GM12864 (cell line): ENCODE measurements around the gene MUC16.

Source experiments
- DNase-seq: peaks from one replicate; pipeline ENCODE4 v3.0.0-alpha.2; 2011; ENCODE audit warnings: low read depth
- H3K4me3 ChIP-seq: 2 replicates; pipeline ENCODE4 v1.5.1; 2011; ENCODE audit warnings: mild to moderate bottlenecking, low read depth, low read length, control low read depth
- CTCF ChIP-seq: IDR thresholded peaks from 2 replicates; pipeline ENCODE4 v1.5.1; 2011; ENCODE audit warnings: low read depth, mild to moderate bottlenecking, moderate library complexity, low read length, control low read depth, inconsistent platforms; ENCODE audit errors: missing control alignments

Gene MUC16

GRCh38 chr19:9052894-9053293 lies 42.7 kb upstream of the MUC16 start:
- no peak for DNase-seq
- no peak overlapping the region for H3K4me3 ChIP-seq
- TF ChIP-seq CTCF: no peak

- TF ChIP-seq CTCF: no peak
Measured at GRCh38 chr19:9046694-9047093, 36.5 kb upstream of the MUC16 start.

GRCh38 chr19:9044449-9044848 lies 34.2 kb upstream of the MUC16 start:
- no peak for DNase-seq
- no peak for TF ChIP-seq CTCF
- no peak overlapping the region for H3K4me3 ChIP-seq

More at GRCh38 chr19:9046694-9047093, 36.5 kb upstream of the MUC16 start:
- DNase-seq: no peak
- H3K4me3 ChIP-seq: no peak overlapping the region

GRCh38 chr19:9043524-9043923 lies 33.3 kb upstream of the MUC16 start:
- no peak overlapping the region for H3K4me3 ChIP-seq
- DNase-seq: no peak
- no peak for TF ChIP-seq CTCF

- no peak for TF ChIP-seq CTCF
- no peak for DNase-seq
- no peak overlapping the region for H3K4me3 ChIP-seq
Measured at GRCh38 chr19:9041023-9041422, 30.8 kb upstream of the MUC16 start.

- DNase-seq: no peak
- TF ChIP-seq CTCF: no peak
- H3K4me3 ChIP-seq: no peak overlapping the region
Measured at GRCh38 chr19:9040131-9040530, 29.9 kb upstream of the MUC16 start.

GRCh38 chr19:9039728-9040127 lies 29.5 kb upstream of the MUC16 start:
- no peak overlapping the region for H3K4me3 ChIP-seq
- no peak for DNase-seq
- no peak for TF ChIP-seq CTCF
